Measurements from ENCODE around the gene SPECC1.

Gene SPECC1

GRCh38 chr17:20276421-20276820, 267.3 kb downstream of the SPECC1 start:
- DNase-seq (ENCODE audit: low read depth), result no peak

DNA sequence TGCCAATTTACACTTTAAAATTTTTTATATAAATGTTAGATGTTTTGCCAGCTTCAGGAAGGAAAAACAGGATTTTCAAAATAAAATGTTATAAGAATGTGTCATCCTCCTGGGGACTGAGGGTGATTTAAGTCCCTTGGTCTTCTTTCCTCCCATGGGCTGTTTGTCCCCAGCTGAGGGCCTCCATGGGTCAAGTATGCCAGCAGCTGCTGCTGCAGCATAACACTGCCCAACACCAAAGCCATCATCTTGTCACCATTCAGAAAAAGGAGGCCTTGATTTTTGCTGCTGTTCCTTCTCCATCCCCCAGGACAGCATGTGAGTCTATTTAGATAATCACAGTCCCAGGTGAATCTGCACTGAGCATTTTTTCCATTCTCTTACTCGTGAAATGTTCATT, 269.6 kb downstream of the SPECC1 start:
- no peak for DNase-seq (ENCODE audit: low read depth)

DNA sequence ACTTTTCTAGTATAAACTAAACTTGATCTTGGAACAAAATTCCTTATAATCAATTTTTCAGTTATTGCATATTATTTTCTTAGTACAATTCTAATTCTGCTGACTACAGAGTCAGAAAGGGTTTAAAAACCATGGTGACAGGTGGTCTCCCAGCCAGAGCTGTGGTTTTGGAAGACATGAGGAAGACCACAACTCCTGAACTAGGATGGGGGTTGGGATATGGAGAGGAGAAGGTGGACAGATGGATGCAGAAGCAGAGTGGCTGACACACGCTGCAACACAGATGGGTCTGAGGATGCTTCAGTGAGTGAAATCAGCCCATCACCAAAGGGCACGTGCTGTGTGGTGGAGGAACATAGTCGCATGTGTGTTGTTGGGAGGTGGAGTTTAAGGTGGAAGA, 270.5 kb downstream of the SPECC1 start:
- no peak for DNase-seq (ENCODE audit: low read depth)

- no peak for DNase-seq (ENCODE audit: low read depth)
Measured at GRCh38 chr17:20280051-20280450, 270.9 kb downstream of the SPECC1 start.

DNA sequence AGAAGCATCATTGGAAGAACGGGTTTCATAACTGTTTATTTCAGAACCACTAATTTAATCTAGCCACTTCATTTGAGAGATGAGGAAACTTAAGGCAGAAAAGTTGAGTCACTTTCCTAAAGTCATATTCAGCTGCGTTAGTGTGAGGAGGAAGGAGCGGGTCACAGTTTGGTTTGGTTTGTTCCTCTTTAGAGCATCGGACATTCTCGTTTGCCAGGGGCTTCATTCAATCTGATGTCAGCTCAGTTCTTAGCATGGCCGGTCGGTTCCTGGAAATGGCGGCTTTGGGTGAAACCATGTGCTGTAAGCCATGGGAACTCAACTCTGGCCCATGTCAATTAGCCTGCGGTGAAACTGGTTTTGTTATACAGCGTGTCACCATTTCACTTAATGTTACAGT, 271.7 kb downstream of the SPECC1 start:
- DNase-seq (ENCODE audit: low read depth), result no peak

DNA sequence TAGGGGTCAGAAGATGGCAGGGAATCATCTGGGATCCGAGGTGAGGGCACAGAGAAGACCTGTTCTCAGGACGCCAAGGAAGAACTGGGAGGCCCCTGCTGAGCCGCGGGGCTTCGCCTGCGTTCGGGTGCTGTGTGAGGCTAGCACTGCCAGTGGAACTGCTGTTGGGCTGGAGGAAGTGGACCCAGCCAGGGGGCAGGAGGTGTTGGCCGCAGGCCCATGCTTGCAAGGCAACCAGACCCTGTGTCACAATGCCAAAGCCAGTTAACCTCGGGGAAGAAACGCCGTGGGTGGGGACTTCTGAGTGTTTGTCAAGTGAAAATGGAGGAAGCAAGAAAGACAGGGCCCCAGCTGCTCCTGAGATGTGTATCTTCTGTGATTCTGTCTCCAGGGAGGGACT, 272.7 kb downstream of the SPECC1 start:
- no peak for DNase-seq (ENCODE audit: low read depth)

- DNase-seq (ENCODE audit: low read depth), result no peak
Measured at GRCh38 chr17:20282526-20283308, 273.6 kb downstream of the SPECC1 start.

DNA sequence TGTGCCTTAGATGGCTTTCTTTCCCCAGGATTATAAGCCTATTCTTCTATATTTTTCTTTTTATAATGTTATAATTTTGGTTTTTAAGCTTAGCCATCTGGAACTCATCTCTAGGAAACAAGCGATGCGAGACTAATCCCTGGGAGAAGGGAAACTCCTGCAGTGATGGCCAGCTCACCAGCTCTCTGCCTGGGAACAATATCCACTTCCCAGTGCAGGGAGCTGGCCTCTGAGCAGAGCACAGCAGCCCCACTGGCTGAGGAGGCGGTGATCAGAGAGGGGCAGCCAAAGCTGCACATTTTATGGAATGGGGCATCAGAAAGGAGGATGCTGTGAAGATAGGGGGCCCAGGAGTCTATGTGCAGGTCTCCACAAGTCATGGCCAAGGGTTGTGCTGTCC, 274.9 kb downstream of the SPECC1 start:
- DNase-seq (ENCODE audit: low read depth), result no peak

GRCh38 chr17:20284570-20285295, 275.6 kb downstream of the SPECC1 start:
- DNase-seq (ENCODE audit: low read depth), result no peak

GRCh38 chr17:20289984-20290383, 280.8 kb downstream of the SPECC1 start:
- DNase-seq (ENCODE audit: low read depth), result no peak

GRCh38 chr17:20291853-20292252, 282.7 kb downstream of the SPECC1 start:
- DNase-seq (ENCODE audit: low read depth), result no peak

DNA sequence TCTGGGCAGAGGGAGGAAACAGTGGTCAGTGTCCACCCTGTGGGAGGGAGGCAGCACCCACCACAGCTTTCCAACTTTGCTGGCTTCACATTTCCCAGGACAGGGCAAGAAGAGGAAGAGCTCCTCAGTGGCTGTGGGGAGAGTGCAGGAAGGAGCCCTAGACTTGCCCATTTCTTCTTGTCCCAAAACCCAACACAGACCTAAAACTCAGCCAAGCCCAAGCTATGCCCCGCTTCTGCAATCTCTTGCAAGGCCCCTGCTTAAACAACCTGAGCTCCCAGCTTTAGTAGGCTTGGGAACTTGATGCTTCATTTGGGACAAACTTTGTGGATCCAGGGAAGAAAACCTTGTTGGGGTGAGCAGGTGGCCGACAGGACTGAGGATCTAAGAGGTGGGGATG, 284.3 kb downstream of the SPECC1 start:
- no peak for DNase-seq (ENCODE audit: low read depth)

GRCh38 chr17:20294120-20294519, 285.0 kb downstream of the SPECC1 start:
- no peak for DNase-seq (ENCODE audit: low read depth)

DNA sequence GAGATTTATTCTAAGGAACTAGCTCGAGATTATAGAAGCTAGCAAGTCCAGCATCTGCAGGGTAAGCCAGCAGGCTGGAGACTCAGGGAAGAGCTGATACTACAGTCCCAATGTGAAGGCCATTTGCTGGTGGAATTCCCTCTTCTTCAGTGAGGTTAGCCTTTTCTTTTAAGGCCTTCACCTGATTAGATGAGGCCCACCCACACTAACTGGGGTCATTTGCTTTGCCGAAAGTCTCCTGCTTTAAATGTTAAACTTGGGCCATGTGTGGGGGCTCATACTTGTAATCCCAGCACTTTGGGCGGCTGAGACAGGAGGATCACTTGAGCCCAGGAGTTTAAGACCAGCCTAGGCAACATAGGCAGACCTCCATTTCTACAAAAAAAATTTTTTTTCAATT, 289.9 kb downstream of the SPECC1 start:
- DNase-seq (ENCODE audit: low read depth), result no peak

GRCh38 chr17:20300436-20300934, 291.3 kb downstream of the SPECC1 start:
- no peak for DNase-seq (ENCODE audit: low read depth)

DNA sequence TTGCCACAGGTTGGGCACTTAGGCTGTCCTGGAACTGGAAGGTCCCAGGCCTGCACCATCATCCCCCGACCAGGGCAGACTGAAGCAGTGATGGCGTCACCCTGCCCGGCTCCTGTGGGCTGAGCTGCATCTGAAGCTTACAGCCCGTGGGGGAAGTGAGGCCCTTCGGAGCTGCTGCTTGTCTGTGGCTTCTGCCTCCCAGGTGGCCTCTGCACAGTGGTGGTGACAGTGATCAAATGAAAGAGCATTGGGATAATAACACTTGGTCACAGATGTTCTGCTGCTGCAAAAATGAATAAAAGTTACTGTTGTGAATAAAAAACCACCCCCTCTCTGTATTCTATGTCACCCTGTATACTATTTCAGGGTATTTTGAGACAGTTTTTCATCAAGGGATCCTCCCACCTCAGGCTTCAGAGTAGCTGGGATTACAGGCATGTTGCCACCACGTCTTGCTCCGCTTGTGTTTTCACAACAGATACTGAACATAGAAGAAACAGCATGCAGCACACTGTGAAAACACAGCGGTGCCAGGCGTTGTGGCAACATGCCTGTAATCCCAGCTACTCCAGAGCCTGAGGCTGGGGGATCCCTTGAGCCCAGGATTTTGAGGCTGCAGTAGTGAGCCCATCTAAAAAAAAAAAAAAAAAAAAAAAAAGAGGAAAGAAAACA, 293.2 kb downstream of the SPECC1 start:
- no peak for DNase-seq (ENCODE audit: low read depth)

DNA sequence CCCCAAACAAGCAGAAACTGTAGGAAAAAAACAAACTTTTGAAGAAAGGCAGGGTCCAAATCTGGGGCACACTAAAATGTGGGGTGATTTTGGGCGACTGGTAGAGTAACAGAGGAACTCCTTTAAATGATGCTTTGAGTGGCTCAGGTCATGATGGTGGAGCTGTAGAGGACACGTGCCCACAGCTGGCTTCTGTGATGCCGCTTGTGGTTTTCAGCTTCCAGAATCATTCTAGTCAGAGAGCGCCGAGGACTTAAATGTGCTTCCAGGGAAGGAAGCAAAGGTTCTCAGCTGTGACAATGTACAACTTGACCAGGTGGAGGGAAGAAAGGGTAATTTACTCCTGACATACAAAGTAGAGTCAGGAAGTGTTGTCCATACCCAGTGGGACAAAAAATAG, 295.8 kb downstream of the SPECC1 start:
- DNase-seq (ENCODE audit: low read depth), result no peak

- DNase-seq (ENCODE audit: low read depth), result no peak
Measured at GRCh38 chr17:20306924-20307323, 297.8 kb downstream of the SPECC1 start.

GRCh38 chr17:20307326-20307910, 298.3 kb downstream of the SPECC1 start:
- no peak for DNase-seq (ENCODE audit: low read depth)

DNA sequence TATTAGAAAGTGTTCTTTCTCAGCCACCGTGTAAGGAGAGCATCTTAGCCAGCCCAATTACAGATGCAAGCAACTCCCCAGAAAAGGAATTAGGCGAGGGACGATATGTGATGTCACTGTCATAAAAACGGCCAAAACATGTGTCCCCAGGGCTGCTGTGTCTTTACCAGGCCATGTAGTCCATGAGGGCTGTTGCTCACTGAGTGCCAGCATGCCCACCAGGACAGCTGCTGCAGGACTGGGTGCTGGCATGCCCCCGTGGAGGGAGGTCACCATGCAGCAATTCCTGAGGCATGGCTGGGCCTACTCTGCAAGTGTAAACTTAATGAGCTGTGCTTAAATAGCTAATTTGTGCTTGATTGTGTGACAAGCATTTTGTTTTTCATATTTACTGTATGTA, 301.3 kb downstream of the SPECC1 start:
- DNase-seq (ENCODE audit: low read depth), result no peak

GRCh38 chr17:20313306-20313705, 304.1 kb downstream of the SPECC1 start:
- no peak for DNase-seq (ENCODE audit: low read depth)

- DNase-seq (ENCODE audit: low read depth), result no peak
Measured at GRCh38 chr17:20313891-20314290, 304.7 kb downstream of the SPECC1 start.

GRCh38 chr17:20314834-20315233, 305.7 kb downstream of the SPECC1 start:
- no peak for DNase-seq (ENCODE audit: low read depth)

Data from stimulated activated CD4-positive, alpha-beta T cell treated with anti-CD3 and anti-CD28 coated beads, Interleukin-2, amount 100 ng/mL, for 4 hours (primary cell).